ENCODE data around the gene OSBPL1A.

- TF ChIP-seq CTCF (IDR thresholded peaks at IDR 0.05) (no peak), POLR2A (IDR thresholded peaks at IDR 0.05) (no peak), POLR2AphosphoS5 (IDR thresholded peaks at IDR 0.05) (no peak)
These were observed 165.6 kb downstream of the OSBPL1A start for GRCh38 chr18:24231773-24232735.

Data from suprapubic skin (tissue), 4 donors.